CD4-positive, alpha-beta T cell treated with Interleukin-15 for 1 hour (primary cell): ENCODE data around the gene DPAGT1.

Source experiments
- DNase-seq: peaks from one replicate; pipeline ENCODE4 v3.0.0-alpha.2; 2020

DPAGT1 gene

DNA sequence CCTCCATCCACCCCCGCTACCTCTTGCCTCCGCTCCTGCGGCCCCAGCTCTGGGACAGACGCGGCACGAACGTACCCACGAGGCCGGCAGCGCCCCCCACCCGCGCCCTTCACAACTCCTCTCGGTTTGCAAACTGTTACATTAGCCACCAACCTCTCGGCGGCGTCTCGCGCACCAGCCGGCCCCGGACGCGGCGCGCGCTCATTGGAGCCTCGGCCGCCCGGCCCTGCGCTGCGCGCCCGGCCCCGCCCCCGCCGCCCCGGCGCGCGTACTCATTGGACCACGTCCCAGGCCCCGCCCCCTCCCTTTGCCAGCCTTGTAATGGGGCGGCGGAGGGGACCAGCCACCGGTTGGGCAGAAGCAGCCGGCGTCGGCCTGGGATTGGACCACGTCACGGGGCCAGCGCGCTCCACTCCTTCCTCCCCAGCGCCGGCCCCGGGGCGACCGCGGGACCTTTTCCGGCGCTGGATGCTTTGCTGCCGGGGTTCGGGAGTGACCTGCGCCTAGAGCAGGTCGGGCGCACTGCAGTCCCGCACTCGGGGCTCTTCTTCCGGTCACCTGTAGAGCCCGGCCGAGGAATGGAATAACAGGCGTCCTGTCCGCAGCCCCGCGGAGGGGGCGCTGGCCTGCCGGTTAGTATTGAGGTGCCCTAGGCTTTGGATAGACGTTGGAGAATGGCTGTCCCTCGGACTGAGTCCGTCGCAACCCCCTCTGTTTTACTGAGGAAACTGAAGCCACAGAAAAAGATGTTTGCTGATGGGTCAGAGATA, 44.5 kb downstream of the DPAGT1 start, which contains the start of gene HYOU1:
Gene HYOU1, minus strand, starts transcription at position 206 of the 770 bp plus-strand sequence. CDS start 1,045 bp downstream, outside the sequence.
- DNase-seq, result peak; percentile 97

DNA sequence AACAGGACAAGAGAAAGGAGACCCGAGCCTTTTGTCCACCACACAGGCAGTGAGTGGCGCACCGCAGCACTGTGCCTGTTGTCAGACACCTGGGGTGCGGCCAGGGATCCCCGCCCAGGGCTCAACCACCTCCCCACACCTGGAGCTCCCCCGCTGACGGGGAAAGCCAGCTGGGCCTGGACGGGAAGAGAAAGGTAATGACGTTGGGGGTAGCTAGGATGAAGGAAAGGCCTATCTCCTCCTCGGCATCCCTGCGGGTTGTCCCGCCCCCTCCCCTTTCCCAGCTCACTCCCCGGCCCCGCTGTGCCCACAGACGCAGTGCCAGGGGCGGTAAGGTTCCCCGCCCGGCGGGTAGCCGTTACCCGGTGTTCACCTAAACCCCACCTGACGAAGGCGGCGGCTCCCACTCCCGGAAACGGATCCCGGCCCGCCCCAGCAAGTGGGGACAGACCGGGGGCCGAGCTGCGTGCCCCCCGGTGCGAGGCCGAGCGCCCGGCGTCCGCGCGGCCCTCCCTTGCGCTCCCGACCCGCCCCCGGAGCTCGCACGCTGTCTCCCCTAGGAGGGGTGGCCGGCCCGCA, 45.1 kb downstream of the DPAGT1 start:
- DNase-seq, result peak; percentile 56

DNA sequence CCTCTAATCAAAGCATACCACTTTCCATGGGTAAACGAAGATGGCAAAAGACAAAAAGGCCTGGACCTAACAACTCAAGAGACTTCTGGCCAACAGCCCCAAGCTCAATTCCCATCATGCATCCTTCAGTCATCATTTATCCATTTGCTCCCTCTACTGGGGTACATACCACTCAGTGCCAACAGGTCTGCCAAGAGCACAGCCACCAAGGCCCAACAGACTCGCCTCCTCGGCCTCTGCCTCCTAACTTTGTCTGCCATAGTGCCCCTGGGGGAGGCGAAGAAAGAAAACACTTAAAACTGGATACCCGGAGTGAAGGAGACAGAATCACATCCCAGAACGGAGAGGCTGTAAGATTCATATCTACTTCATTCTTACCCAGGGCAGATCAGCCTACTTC, 45.8 kb downstream of the DPAGT1 start:
- no peak for DNase-seq

DNA sequence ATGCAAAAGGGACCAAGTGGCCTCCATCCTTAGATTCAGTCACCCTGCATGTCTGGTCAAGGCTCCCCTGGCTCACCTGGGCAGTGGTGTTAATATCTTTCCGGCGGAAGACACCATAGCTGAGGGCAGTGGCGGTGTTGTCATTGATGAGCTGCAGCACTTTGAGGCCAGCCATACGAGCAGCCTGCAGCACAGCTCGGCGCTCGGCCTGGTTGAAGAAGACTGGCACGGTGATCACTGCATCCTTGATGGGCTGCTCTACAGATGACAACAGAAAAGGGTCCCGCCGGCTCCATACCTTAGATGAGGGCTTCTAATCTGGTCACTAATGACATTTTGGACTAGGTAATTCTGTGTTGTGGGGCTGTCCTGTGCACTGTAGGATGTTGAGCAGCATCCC, 47.2 kb downstream of the DPAGT1 start:
- no peak for DNase-seq

DNA sequence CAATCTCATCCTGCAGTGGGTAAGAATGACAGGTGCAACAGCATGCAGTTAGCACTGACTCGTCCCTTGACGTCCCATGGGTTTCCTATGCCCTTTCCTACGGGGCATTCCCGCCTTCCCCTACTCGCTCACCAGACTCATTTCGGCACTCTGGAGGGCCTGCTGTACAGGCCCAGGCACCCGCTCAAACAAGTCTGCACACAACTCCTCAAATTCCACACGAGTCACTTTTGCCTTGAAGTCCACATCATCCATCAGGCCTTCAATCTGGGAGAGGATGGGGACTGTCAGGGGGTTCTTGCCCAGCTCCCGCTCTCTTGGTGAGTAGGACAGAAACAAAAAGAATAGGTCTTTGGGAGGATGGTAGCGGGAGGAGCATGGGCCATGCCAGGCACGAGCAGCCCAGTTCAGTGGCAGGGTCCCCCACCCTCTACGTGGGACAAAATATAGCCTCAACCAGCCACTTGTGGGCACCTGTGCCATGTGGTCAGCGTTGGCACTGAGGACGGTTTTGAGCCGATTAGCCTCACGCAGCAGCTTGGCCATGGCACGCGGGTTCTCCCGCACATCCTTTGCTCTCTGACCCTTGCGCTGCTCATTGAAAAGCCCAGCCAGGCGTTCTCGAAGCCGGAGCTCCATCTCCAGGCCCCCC, 49.4 kb downstream of the DPAGT1 start:
- no peak for DNase-seq

DNA sequence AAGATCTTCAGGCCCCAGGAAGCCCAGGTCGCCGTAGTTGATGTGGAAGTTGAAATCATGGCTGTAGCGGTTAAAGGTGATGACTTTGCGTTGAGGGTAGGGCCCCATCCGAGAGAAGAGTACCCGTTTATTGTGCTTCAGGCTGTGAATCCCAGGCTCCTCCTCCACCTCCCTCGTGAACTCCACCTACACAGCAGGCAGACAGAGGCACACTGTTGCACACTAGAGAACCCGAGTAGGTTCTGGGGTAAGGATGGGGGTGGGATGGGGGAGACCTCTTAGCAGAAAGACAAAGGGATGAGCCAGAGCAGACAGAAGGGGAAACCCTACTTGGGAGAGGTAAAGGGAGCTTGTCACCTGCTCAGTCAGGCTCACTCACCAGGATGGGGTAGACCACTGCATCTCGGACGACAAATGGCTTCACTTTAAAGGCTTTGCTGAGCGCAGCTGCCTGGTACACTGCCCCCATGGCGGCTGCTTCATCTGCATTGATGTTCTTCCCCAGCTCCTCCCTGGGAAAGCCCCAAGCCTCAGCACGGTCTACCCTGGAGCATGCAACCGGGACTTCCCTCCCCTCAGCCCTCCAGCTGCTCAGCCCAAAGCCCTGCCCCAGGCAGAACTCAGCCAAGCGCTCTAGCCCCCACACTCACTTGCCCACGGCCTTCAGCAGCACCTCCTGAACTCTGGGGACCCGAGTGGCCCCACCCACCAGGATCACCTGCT, 50.1 kb downstream of the DPAGT1 start:
- DNase-seq, result peak; percentile 28

DNA sequence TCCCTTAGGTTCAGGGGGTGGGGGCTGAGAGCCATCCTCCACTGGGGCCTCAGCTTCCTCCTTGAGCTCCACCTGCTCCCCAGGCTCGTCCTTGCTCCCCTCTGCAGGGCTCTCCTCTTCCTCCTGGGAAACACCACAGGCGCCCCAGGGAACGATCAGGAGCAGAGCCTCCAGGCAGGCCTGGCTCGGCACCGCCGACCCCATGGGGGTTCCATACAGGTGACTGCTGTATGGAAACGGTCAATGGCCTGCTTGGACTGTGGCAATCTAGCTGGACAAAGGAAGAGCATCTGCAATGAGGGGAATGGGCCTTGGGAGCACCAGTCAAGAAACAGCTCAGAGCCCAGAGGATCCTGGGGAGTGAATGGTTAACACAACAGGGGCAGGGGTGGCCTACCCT, 52.6 kb downstream of the DPAGT1 start:
- DNase-seq, result no peak

DNA sequence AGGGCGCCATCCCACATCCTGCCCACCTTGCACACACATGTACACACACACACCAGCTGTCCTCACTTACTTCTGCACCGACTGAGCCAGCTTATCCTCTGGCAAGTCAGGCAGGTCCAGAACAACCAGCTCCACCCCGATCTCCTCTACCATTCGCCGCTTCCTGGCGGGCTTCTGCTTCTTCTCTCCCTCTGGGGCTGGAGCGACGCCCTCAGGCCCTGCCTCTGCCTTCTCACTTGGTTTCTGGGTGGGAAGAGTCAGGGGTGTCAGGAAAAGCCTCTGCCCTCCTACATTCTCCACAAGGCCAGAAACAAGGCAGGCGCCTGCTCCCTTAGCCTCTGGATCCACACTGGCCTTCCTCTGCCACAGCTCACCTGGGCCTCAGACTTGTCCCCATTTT, 53.0 kb downstream of the DPAGT1 start:
- no peak for DNase-seq

DNA sequence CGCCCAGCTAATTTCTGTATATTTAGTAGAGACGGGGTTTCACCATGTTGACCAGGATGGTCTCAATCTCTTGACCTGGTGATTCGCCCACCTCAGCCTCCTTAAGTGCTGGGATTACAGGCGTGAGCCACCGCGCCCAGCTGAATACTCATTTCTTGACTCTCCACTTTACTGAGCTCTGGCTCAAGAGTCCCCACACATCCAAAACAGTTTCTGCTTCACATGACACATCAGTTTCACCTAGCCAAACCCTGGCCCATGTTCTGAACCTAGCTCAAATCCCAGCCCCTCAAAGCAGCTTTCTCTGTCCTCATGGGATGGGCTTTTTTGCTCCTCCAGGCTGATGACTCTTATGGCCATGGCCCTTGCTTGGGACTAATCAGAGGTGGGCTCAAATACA, 54.4 kb downstream of the DPAGT1 start:
- DNase-seq, result no peak
